MCF 10A (cell line): ENCODE data around the gene RUBCN. TPM values are rescaled to one million over a fixed set of nuclear protein-coding genes. Genes with fewer than 3 reads are reported as not detected.
"Not testable (repeated sequence)": the region's sequence is repeated elsewhere in the genome, so short reads cannot be mapped to it uniquely, and the experiment has no call there.

Experiments
- BruUV-seq: library from RNA; stranded (reverse); fragments of 400-500 nt; replicated peaks from 2 replicates; lab custom pipeline; 2021; lab: Mats Ljungman, UMichigan
- CTCF ChIA-PET: fragments of 300-600 bp; sonication (Branson Sonifier 250); formaldehyde crosslinking; extraction: SDS; loops from one replicate; lab custom pipeline; 2021; ENCODE audit warnings: antibody characterized with exemption, inconsistent platforms; lab: Yijun Ruan, JAX
- POLR2A ChIA-PET: fragments of 300-600, 350-650 bp; sonication (Branson Sonifier 250); formaldehyde crosslinking; extraction: SDS; loops from one replicate; lab custom pipeline; 2020; ENCODE audit warnings: antibody characterized with exemption, inconsistent platforms; lab: Yijun Ruan, JAX
- DNase-seq: peaks from one replicate; pipeline ENCODE4 v3.0.0-alpha.2; 2018; ENCODE audit not compliant: unreplicated experiment
- H3K27ac Mint-ChIP-seq: one replicate; pipeline ENCODE4 v1.8.0; 2022; ENCODE audit warnings: mild to moderate bottlenecking, low read depth, mixed read lengths; ENCODE audit not compliant: unreplicated experiment
- H3K27me3 Mint-ChIP-seq: one replicate; pipeline ENCODE4 v1.8.0; 2022; ENCODE audit warnings: mixed read lengths; ENCODE audit not compliant: insufficient read depth, unreplicated experiment
- H3K36me3 Mint-ChIP-seq: one replicate; pipeline ENCODE4 v1.8.0; 2022; ENCODE audit warnings: mild to moderate bottlenecking, moderate library complexity, mixed read lengths; ENCODE audit not compliant: insufficient read depth, unreplicated experiment
- H3K4me1 Mint-ChIP-seq: one replicate; pipeline ENCODE4 v1.8.0; 2022; ENCODE audit warnings: mixed read lengths; ENCODE audit not compliant: insufficient read depth, unreplicated experiment
- H3K4me3 Mint-ChIP-seq: one replicate; pipeline ENCODE4 v1.8.0; 2022; ENCODE audit warnings: mild to moderate bottlenecking, moderate library complexity, mixed read lengths; ENCODE audit not compliant: unreplicated experiment
- H3K9me3 Mint-ChIP-seq: one replicate; pipeline ENCODE4 v1.8.0; 2022; ENCODE audit warnings: mixed read lengths; ENCODE audit not compliant: unreplicated experiment
- intact Hi-C: fragments of 100-400 bp; cut with micrococcal nuclease; formaldehyde crosslinking; loops from 2 replicates; pipeline ENCODE4 v1.14.1; 2022
- total RNA-seq: library from RNA; stranded (reverse); gene quantifications from 2 replicates; pipeline ENCODE4 v1.2.3, GENCODE V29; 2022

RUBCN gene
- total RNA-seq, 1 experiment from 2014 or later, result 29.9 TPM

- H3K4me3 Mint-ChIP-seq, H3K9me3 Mint-ChIP-seq, POLR2A ChIA-PET, H3K27ac Mint-ChIP-seq, BruUV-seq, DNase-seq, H3K4me1 Mint-ChIP-seq, H3K36me3 Mint-ChIP-seq, intact Hi-C loops, CTCF ChIA-PET, H3K27me3 Mint-ChIP-seq: not testable (repeated sequence)
Measured at GRCh38 chr3:197663367-197664140, 73.2 kb downstream of the RUBCN start.

- H3K36me3 Mint-ChIP-seq, intact Hi-C loops, H3K4me3 Mint-ChIP-seq, POLR2A ChIA-PET, H3K27ac Mint-ChIP-seq, DNase-seq, H3K9me3 Mint-ChIP-seq, H3K27me3 Mint-ChIP-seq, H3K4me1 Mint-ChIP-seq, BruUV-seq, CTCF ChIA-PET: not testable (repeated sequence)
Measured at GRCh38 chr3:197662352-197662751, 74.4 kb downstream of the RUBCN start.

- POLR2A ChIA-PET, BruUV-seq, H3K27ac Mint-ChIP-seq, H3K4me1 Mint-ChIP-seq, CTCF ChIA-PET, H3K9me3 Mint-ChIP-seq, H3K27me3 Mint-ChIP-seq, DNase-seq, H3K36me3 Mint-ChIP-seq, intact Hi-C loops, H3K4me3 Mint-ChIP-seq: not testable (repeated sequence)
Measured at GRCh38 chr3:197661874-197662273, 74.8 kb downstream of the RUBCN start.

GRCh38 chr3:197661234-197661834, 75.4 kb downstream of the RUBCN start:
- CTCF ChIA-PET, result not testable (repeated sequence)

GRCh38 chr3:197659701-197660100, 77.0 kb downstream of the RUBCN start:
- H3K27me3 Mint-ChIP-seq, intact Hi-C loops, H3K27ac Mint-ChIP-seq, DNase-seq, H3K4me3 Mint-ChIP-seq, CTCF ChIA-PET, H3K36me3 Mint-ChIP-seq, H3K9me3 Mint-ChIP-seq, POLR2A ChIA-PET, H3K4me1 Mint-ChIP-seq, BruUV-seq: not testable (repeated sequence)

More at GRCh38 chr3:197661234-197661834, 75.4 kb downstream of the RUBCN start:
- intact Hi-C loops, H3K4me3 Mint-ChIP-seq, DNase-seq, H3K27ac Mint-ChIP-seq, BruUV-seq, H3K9me3 Mint-ChIP-seq, H3K27me3 Mint-ChIP-seq, H3K36me3 Mint-ChIP-seq, POLR2A ChIA-PET, H3K4me1 Mint-ChIP-seq: not testable (repeated sequence)

GRCh38 chr3:197659144-197659543, 77.6 kb downstream of the RUBCN start:
- H3K4me3 Mint-ChIP-seq, H3K36me3 Mint-ChIP-seq, POLR2A ChIA-PET, intact Hi-C loops, H3K27ac Mint-ChIP-seq, H3K9me3 Mint-ChIP-seq, H3K27me3 Mint-ChIP-seq, DNase-seq, H3K4me1 Mint-ChIP-seq, BruUV-seq, CTCF ChIA-PET: not testable (repeated sequence)

- BruUV-seq, H3K4me1 Mint-ChIP-seq, H3K9me3 Mint-ChIP-seq, H3K36me3 Mint-ChIP-seq, CTCF ChIA-PET, H3K27ac Mint-ChIP-seq, DNase-seq, POLR2A ChIA-PET, intact Hi-C loops, H3K4me3 Mint-ChIP-seq, H3K27me3 Mint-ChIP-seq: not testable (repeated sequence)
Measured at GRCh38 chr3:197658706-197659105, 78.0 kb downstream of the RUBCN start.

- DNase-seq, CTCF ChIA-PET, POLR2A ChIA-PET, H3K27me3 Mint-ChIP-seq, H3K4me3 Mint-ChIP-seq, H3K4me1 Mint-ChIP-seq, H3K9me3 Mint-ChIP-seq, H3K27ac Mint-ChIP-seq, BruUV-seq, H3K36me3 Mint-ChIP-seq, intact Hi-C loops: not testable (repeated sequence)
Measured at GRCh38 chr3:197657541-197658292, 79.0 kb downstream of the RUBCN start.

GRCh38 chr3:197656960-197657359, 79.7 kb downstream of the RUBCN start:
- DNase-seq, CTCF ChIA-PET, H3K4me3 Mint-ChIP-seq, POLR2A ChIA-PET, H3K9me3 Mint-ChIP-seq, BruUV-seq, H3K27me3 Mint-ChIP-seq, H3K4me1 Mint-ChIP-seq, intact Hi-C loops, H3K27ac Mint-ChIP-seq, H3K36me3 Mint-ChIP-seq: not testable (repeated sequence)
